Left ventricle myocardium superior (tissue), 1 donor: ENCODE data around the gene OIT3. TPM values are rescaled to one million over a fixed set of nuclear protein-coding genes. Genes with fewer than 3 reads are reported as not detected.

Experiments
- total RNA-seq: library from RNA; stranded (reverse); fragmentation: NEBNext Ultra II Directional; extraction: Animal tissue kit (Norgen Biotek cat#: 25700); gene quantifications from one replicate; pipeline ENCODE4 v1.2.1, GENCODE V29; 2021
- donor health status: DM: no; HTN: yes; CAD: no; lungs with severe emphysema.

OIT3 gene
- total RNA-seq, 1 donor from 2014 or later: not detected

Other genes starting within 250 kb of the OIT3 start
- gene MCU, start 201.6 kb upstream of the OIT3 start, total RNA-seq: 15.6 TPM
- gene PLA2G12B, start 61.1 kb downstream of the OIT3 start, total RNA-seq: not detected
- gene P4HA1, start 203.1 kb downstream of the OIT3 start, total RNA-seq: 75.0 TPM
- 4.5 TPM for gene NUDT13, start 216.7 kb downstream of the OIT3 start, total RNA-seq